GM20000 (cell line): Measurements from ENCODE around the gene HYI.
"Not testable (repeated sequence)": the region's sequence is repeated elsewhere in the genome, so short reads cannot be mapped to it uniquely, and the experiment has no call there.

ENCODE experiments used
- DNase-seq: peaks from one replicate; pipeline ENCODE4 v3.0.0; 2012; ENCODE audit warnings: low spot score
- CTCF ChIP-seq: IDR thresholded peaks from 2 replicates; pipeline ENCODE4 v1.5.1; 2012; ENCODE audit warnings: mild to moderate bottlenecking, control low read depth; ENCODE audit errors: extremely low read depth, missing control alignments

Gene HYI

GRCh38 chr1:43460988-43461693, 7.4 kb upstream of the HYI start:
- no peak for TF ChIP-seq CTCF
- DNase-seq = no peak

- DNase-seq = not testable (repeated sequence)
Measured at GRCh38 chr1:43458379-43458778, 4.6 kb upstream of the HYI start.

GRCh38 chr1:43455213-43455889, 1.6 kb upstream of the HYI start:
- no peak for DNase-seq
- TF ChIP-seq CTCF = no peak

GRCh38 chr1:43454270-43455011, 710 bp upstream of the HYI start:
- TF ChIP-seq CTCF = no peak
- DNase-seq = peak; percentile 91

GRCh38 chr1:43452789-43453441, 816 bp downstream of the HYI start:
- no peak for DNase-seq
- TF ChIP-seq CTCF = no peak

- TF ChIP-seq CTCF = no peak
- no peak for DNase-seq
Measured at GRCh38 chr1:43451701-43452532, 1.8 kb downstream of the HYI start.

GRCh38 chr1:43451157-43451591, 2.6 kb downstream of the HYI start:
- TF ChIP-seq CTCF = no peak
- DNase-seq = no peak
